Measurements from ENCODE around the gene APEX2. TPM values are rescaled to one million over a fixed set of nuclear protein-coding genes. Genes with fewer than 3 reads are reported as not detected.
A peak's percentile ranks its signal among the peaks of the same experiment; 100 is the strongest.
"Not testable (repeated sequence)": the region's sequence is repeated elsewhere in the genome, so short reads cannot be mapped to it uniquely, and the experiment has no call there.

Gene APEX2, protein sequence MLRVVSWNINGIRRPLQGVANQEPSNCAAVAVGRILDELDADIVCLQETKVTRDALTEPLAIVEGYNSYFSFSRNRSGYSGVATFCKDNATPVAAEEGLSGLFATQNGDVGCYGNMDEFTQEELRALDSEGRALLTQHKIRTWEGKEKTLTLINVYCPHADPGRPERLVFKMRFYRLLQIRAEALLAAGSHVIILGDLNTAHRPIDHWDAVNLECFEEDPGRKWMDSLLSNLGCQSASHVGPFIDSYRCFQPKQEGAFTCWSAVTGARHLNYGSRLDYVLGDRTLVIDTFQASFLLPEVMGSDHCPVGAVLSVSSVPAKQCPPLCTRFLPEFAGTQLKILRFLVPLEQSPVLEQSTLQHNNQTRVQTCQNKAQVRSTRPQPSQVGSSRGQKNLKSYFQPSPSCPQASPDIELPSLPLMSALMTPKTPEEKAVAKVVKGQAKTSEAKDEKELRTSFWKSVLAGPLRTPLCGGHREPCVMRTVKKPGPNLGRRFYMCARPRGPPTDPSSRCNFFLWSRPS
- polyA plus RNA-seq (2013, experiment 1 of 4), result 17.5 TPM
- polyA plus RNA-seq (2013, experiment 2 of 4), result 20.2 TPM
- 12.2 TPM for polyA plus RNA-seq (2013, experiment 3 of 4)
- 13.2 TPM for polyA plus RNA-seq (2013, experiment 4 of 4)

DNA sequence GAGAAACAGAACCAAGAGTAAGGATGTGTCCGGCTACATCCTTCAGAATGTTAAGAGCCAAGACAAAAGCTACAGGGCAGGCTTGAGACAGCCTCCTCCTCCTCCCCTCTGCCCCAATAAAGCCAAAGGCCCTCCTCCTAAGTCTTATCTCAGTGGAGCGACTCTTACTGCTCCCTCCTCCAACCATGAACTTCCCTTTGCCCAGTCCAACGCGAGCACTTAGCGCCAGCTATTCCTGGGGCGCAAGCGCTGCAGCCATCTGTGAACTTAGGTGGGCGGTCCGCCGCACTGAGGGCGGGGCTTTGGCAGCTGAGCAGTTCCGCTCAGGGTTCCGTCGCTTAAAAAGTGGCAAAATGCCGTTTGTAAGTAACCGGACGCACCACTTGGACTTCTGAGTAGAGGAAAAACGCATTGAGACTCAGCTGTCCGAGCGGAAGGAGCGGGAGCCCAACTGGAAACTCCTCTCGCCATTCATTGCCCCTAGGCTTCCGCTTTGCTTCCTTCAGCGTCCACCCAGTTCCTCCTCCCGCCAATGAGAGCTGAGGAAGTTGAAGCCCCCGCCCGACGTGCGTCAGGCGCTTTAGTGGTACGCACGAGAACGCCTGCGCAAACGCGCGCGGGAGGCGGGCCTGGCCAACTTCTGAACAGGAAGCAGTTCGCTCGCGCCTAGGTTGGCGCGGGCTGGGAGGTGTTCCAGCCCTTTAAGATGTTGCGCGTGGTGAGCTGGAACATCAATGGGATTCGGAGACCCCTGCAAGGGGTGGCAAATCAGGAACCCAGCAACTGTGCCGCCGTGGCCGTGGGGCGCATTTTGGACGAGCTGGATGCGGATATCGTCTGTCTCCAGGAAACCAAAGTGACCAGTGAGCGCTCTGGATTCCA, at the start of gene APEX2:
APEX2 (plus strand) TSS at position 647 of the 882 bp plus-strand sequence; CDS start at position 707, 60 bp downstream.
- whole genome bisulfite sequencing, 2 experiments, result 0 to 1% methylated on average over 55 of the region's 55 CpGs
- Histone ChIP-seq H3K4me3 (ENCODE audit: insufficient read depth, low read depth, low read length) (peak within 1 kb of the TSS; percentile 56), H3K36me3 (ENCODE audit: control insufficient read depth, insufficient read depth, low read length) (no peaks in the 10 kb centered on the region), H3K9me3 (ENCODE audit: control insufficient read depth, low read length) (no peaks in the 10 kb centered on the region), H3K27me3 (ENCODE audit: control insufficient read depth, insufficient read depth, low read length, poor library complexity, severe bottlenecking) (no peaks in the 10 kb centered on the region), H3K27ac (ENCODE audit: insufficient read depth, low read depth, low read length, poor library complexity, severe bottlenecking) (peak within 1 kb of the TSS; percentile 67), H3K4me1 (ENCODE audit: control insufficient read depth, insufficient read depth, low read length) (no peaks in the 10 kb centered on the region)

- no peaks in the 10 kb centered on the region for H3K9me3 ChIP-seq (ENCODE audit: control insufficient read depth, low read length)
- no peaks in the 10 kb centered on the region for H3K27me3 ChIP-seq (ENCODE audit: control insufficient read depth, insufficient read depth, low read length, poor library complexity, severe bottlenecking)
- H3K4me1 ChIP-seq (ENCODE audit: control insufficient read depth, insufficient read depth, low read length), result no peaks in the 10 kb centered on the region
- no peaks in the 10 kb centered on the region for H3K36me3 ChIP-seq (ENCODE audit: control insufficient read depth, insufficient read depth, low read length)
- H3K4me3 ChIP-seq (ENCODE audit: insufficient read depth, low read depth, low read length), result no peak overlapping the region
- WGBS, 2 experiments, result 90% methylated on average over 8 of the region's 8 CpGs
- no peak overlapping the region for H3K27ac ChIP-seq (ENCODE audit: insufficient read depth, low read depth, low read length, poor library complexity, severe bottlenecking)
Observed at GRCh38 chrX:54950730-54951375, 49.3 kb upstream of the APEX2 start.

- WGBS, 2 experiments, result 77 to 80% methylated on average over 1 of the region's 1 CpG
- H3K27ac ChIP-seq (ENCODE audit: insufficient read depth, low read depth, low read length, poor library complexity, severe bottlenecking), result no peak overlapping the region
- H3K9me3 ChIP-seq (ENCODE audit: control insufficient read depth, low read length), result no peaks in the 10 kb centered on the region
Observed at GRCh38 chrX:54961750-54962149, 38.4 kb upstream of the APEX2 start.

DNA sequence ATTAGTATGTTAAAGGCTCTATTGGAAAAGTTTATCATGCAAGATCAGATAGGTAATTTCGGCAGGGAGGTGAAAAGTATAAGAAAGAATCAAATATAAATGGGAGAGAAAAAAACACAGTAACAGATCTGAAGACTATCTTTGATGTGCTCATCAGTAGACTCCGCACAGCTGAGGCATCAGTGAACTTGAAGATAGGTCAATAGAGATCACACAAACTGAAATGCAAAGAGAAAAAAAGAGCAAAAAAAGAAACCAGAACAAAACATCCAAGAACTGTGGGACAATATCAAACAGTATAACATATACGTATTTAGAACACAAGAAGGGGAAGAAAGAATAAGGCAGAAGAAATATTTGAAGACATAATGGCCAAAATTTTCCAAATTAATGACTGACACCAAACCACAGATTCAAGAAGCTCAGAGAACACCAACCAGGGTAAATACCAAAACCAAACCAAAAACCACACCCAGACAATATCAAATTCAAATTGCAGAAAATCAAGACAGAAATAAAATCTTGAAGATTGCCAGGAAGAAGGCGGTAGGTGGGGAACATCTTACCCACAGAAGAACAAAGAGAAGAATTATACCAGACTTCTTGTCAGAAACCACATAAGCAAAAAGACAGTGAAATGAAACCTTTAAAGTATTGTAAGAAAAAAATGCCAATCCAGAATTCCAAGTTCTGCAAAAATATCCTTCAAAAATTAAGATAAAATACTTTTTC, 35.2 kb upstream of the APEX2 start:
- Histone ChIP-seq H3K27me3 (ENCODE audit: control insufficient read depth, insufficient read depth, low read length, poor library complexity, severe bottlenecking) (no peaks in the 10 kb centered on the region), H3K4me3 (ENCODE audit: insufficient read depth, low read depth, low read length) (no peak overlapping the region), H3K4me1 (ENCODE audit: control insufficient read depth, insufficient read depth, low read length) (no peaks in the 10 kb centered on the region), H3K36me3 (ENCODE audit: control insufficient read depth, insufficient read depth, low read length) (no peaks in the 10 kb centered on the region), H3K27ac (ENCODE audit: insufficient read depth, low read depth, low read length, poor library complexity, severe bottlenecking) (no peak overlapping the region), H3K9me3 (ENCODE audit: control insufficient read depth, low read length) (no peaks in the 10 kb centered on the region)
- 79 to 92% methylated on average over 2 to 3 of the region's 4 CpGs for WGBS, 2 experiments

More at GRCh38 chrX:54961750-54962149, 38.4 kb upstream of the APEX2 start:
- H3K4me3 ChIP-seq (ENCODE audit: insufficient read depth, low read depth, low read length), result no peak overlapping the region
- H3K36me3 ChIP-seq (ENCODE audit: control insufficient read depth, insufficient read depth, low read length), result no peaks in the 10 kb centered on the region
- H3K4me1 ChIP-seq (ENCODE audit: control insufficient read depth, insufficient read depth, low read length), result no peaks in the 10 kb centered on the region
- no peaks in the 10 kb centered on the region for H3K27me3 ChIP-seq (ENCODE audit: control insufficient read depth, insufficient read depth, low read length, poor library complexity, severe bottlenecking)

- H3K36me3 ChIP-seq (ENCODE audit: control insufficient read depth, insufficient read depth, low read length), result no peaks in the 10 kb centered on the region
- no peaks in the 10 kb centered on the region for H3K9me3 ChIP-seq (ENCODE audit: control insufficient read depth, low read length)
- no peaks in the 10 kb centered on the region for H3K4me1 ChIP-seq (ENCODE audit: control insufficient read depth, insufficient read depth, low read length)
- WGBS, 2 experiments, result 87 to 100% methylated on average over 1 to 4 of the region's 4 CpGs
- H3K27me3 ChIP-seq (ENCODE audit: control insufficient read depth, insufficient read depth, low read length, poor library complexity, severe bottlenecking), result no peaks in the 10 kb centered on the region
- H3K4me3 ChIP-seq (ENCODE audit: insufficient read depth, low read depth, low read length), result no peak overlapping the region
- no peak overlapping the region for H3K27ac ChIP-seq (ENCODE audit: insufficient read depth, low read depth, low read length, poor library complexity, severe bottlenecking)
Observed at GRCh38 chrX:54977387-54977786, 22.8 kb upstream of the APEX2 start.

DNA sequence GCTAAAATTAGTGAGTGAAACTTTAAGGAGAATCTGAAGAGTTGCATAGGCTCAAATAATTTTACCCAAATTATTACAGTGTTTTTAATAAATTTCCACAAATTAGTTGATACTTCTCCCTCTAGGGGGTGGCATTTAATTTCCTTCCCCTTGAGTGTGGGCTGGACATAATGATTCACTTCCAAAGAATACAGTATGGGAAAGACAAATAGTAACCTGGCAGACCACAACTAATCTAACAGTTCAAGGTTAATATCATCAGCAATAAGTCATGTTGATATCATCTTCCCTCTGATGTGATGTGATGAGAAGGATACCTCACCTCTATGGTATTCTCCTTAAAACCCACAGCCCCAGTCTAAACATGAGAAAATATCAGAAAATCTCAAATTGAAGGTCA, 21.7 kb upstream of the APEX2 start:
- Histone ChIP-seq H3K27ac (ENCODE audit: insufficient read depth, low read depth, low read length, poor library complexity, severe bottlenecking) (no peak overlapping the region), H3K36me3 (ENCODE audit: control insufficient read depth, insufficient read depth, low read length) (no peaks in the 10 kb centered on the region), H3K4me1 (ENCODE audit: control insufficient read depth, insufficient read depth, low read length) (no peaks in the 10 kb centered on the region), H3K4me3 (ENCODE audit: insufficient read depth, low read depth, low read length) (no peak overlapping the region), H3K27me3 (ENCODE audit: control insufficient read depth, insufficient read depth, low read length, poor library complexity, severe bottlenecking) (no peaks in the 10 kb centered on the region), H3K9me3 (ENCODE audit: control insufficient read depth, low read length) (no peaks in the 10 kb centered on the region)

DNA sequence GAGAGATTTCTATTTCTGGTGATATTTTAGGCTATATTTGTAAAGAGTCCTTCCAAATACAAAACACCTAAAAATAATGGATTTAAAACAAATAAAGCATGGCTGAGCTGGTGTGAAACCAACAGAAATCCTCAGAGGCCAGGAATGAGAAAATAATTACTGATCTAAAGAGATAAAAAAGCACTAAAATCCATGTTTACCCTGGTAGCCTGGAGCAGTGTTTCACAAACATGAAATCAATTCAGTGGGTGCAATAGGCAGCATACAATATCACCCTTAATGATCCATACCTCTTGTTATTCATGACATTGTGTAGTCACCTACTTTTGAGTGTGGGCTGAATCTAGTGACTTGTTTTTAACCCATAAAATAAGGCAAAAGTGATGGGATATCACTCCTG, 20.7 kb upstream of the APEX2 start:
- H3K27ac ChIP-seq (ENCODE audit: insufficient read depth, low read depth, low read length, poor library complexity, severe bottlenecking), result no peak overlapping the region
- H3K4me3 ChIP-seq (ENCODE audit: insufficient read depth, low read depth, low read length), result no peak overlapping the region
- H3K36me3 ChIP-seq (ENCODE audit: control insufficient read depth, insufficient read depth, low read length), result no peaks in the 10 kb centered on the region
- no peaks in the 10 kb centered on the region for H3K4me1 ChIP-seq (ENCODE audit: control insufficient read depth, insufficient read depth, low read length)
- no peaks in the 10 kb centered on the region for H3K9me3 ChIP-seq (ENCODE audit: control insufficient read depth, low read length)
- H3K27me3 ChIP-seq (ENCODE audit: control insufficient read depth, insufficient read depth, low read length, poor library complexity, severe bottlenecking), result no peaks in the 10 kb centered on the region

DNA sequence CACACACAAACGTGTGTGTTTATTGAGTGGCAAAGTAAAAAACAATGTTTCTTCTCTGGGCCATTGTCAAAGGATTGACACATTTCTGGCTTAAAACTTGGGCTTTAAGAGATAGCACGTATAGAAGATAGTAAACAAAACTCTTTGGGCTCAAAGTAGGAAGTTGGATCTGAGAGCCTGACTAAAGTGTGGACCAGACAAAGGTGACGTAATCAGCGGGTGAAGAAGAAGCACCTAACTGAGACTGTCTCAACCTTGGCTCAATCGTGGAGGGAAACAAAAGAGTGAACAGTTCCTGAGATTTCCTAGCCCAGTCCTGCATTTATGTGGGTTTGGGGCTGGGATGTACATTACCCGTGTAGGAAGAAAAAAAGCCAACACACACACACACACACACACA, 19.8 kb upstream of the APEX2 start:
- Histone ChIP-seq H3K27me3 (ENCODE audit: control insufficient read depth, insufficient read depth, low read length, poor library complexity, severe bottlenecking) (no peaks in the 10 kb centered on the region), H3K4me3 (ENCODE audit: insufficient read depth, low read depth, low read length) (no peak overlapping the region), H3K36me3 (ENCODE audit: control insufficient read depth, insufficient read depth, low read length) (no peaks in the 10 kb centered on the region), H3K4me1 (ENCODE audit: control insufficient read depth, insufficient read depth, low read length) (no peaks in the 10 kb centered on the region), H3K27ac (ENCODE audit: insufficient read depth, low read depth, low read length, poor library complexity, severe bottlenecking) (no peak overlapping the region), H3K9me3 (ENCODE audit: control insufficient read depth, low read length) (no peaks in the 10 kb centered on the region)
- WGBS, 2 experiments, result 83 to 96% methylated on average over 4 of the region's 6 CpGs

- not testable (repeated sequence) for H3K27me3 ChIP-seq (ENCODE audit: control insufficient read depth, insufficient read depth, low read length, poor library complexity, severe bottlenecking); H3K36me3 ChIP-seq (ENCODE audit: control insufficient read depth, insufficient read depth, low read length); H3K27ac ChIP-seq (ENCODE audit: insufficient read depth, low read depth, low read length, poor library complexity, severe bottlenecking); H3K4me1 ChIP-seq (ENCODE audit: control insufficient read depth, insufficient read depth, low read length); H3K9me3 ChIP-seq (ENCODE audit: control insufficient read depth, low read length); H3K4me3 ChIP-seq (ENCODE audit: insufficient read depth, low read depth, low read length)
- WGBS, 2 experiments, result 92 to 100% methylated on average over 1 to 2 of the region's 2 CpGs
Observed at GRCh38 chrX:54983306-54983705, 16.9 kb upstream of the APEX2 start.
